B cell (primary cell): ENCODE results near the gene SRSF6. TPM values are rescaled to one million over a fixed set of nuclear protein-coding genes. Genes with fewer than 3 reads are reported as not detected.
"Not testable (repeated sequence)": the region's sequence is repeated elsewhere in the genome, so short reads cannot be mapped to it uniquely, and the experiment has no call there.

Source experiments
- ATAC-seq: fragments of 200-7000 bp; cut with Tn5 transposase; one replicate; pipeline ENCODE4 v1.10.0; 2021; ENCODE audit warnings: low read depth, mild to moderate bottlenecking, moderate number of reproducible peaks, moderate library complexity
- CTCF ChIA-PET: fragments of 350-600 bp; sonication (Branson Sonifier 250); formaldehyde crosslinking; loops from one replicate; lab custom pipeline; 2021; ENCODE audit warnings: antibody characterized with exemption, inconsistent platforms; lab: Charles Lee
- POLR2A ChIA-PET: fragments of 350-600 bp; sonication (Branson Sonifier 250); formaldehyde crosslinking; loops from one replicate; lab custom pipeline; 2021; ENCODE audit warnings: antibody characterized with exemption; lab: Charles Lee
- DNase-seq: peaks from one replicate; pipeline ENCODE4 v3.0.0; 2013
- H2AFZ ChIP-seq: 2 replicates; pipeline ENCODE4 v1.6.1; 2012; ENCODE audit warnings: mild to moderate bottlenecking, low read depth, low read length; ENCODE audit not compliant: insufficient read depth, poor library complexity, severe bottlenecking
- H3K27ac ChIP-seq, 2 donors: 1 replicate in 1 of 2; 2 replicates in 1 of 2; pipeline ENCODE4 v1.5.1; 2012 to 2013; ENCODE audit warnings: low read length in 2 of 2, mild to moderate bottlenecking in 2 of 2, moderate library complexity in 1 of 2
- H3K27me3 ChIP-seq, 4 experiments: fragments of 200-600 bp in 1 of 4; sonication (generic) in 1 of 4; replicated peaks in 1 of 4; 1 replicate in 2 of 4; 2 replicates in 2 of 4; pipeline versions ENCODE4 v1.6.1 to v1.7.0; 2013 to 2016; ENCODE audit warnings: low read length in 3 of 4, mild to moderate bottlenecking in 2 of 4, mixed read lengths in 1 of 4, moderate library complexity in 1 of 4; ENCODE audit not compliant: insufficient read depth in 4 of 4, control insufficient read depth in 3 of 4; ENCODE audit errors: control extremely low read depth in 1 of 4
- H3K36me3 ChIP-seq, 2 experiments: replicated peaks in 1 of 2; 1 replicate in 1 of 2; 2 replicates in 1 of 2; pipeline versions ENCODE4 v1.6.1 to v1.7.1; 2013; ENCODE audit warnings: low read length in 1 of 2; ENCODE audit not compliant: insufficient read depth in 2 of 2, control insufficient read depth in 1 of 2; ENCODE audit errors: control extremely low read depth in 1 of 2, extremely low read depth in 1 of 2
- H3K4me1 ChIP-seq, 2 donors: fragments of 200-600 bp in 1 of 2; sonication (generic) in 1 of 2; 1 replicate in 1 of 2; 2 replicates in 1 of 2; pipeline versions ENCODE4 v1.5.1 to v1.6.1; 2013 to 2017; ENCODE audit warnings: low read length in 2 of 2; ENCODE audit not compliant: control insufficient read depth in 2 of 2, insufficient read depth in 2 of 2
- H3K4me2 ChIP-seq: replicated peaks from 2 replicates; pipeline ENCODE3; 2012; ENCODE audit warnings: mild to moderate bottlenecking, low read depth, low read length; ENCODE audit not compliant: poor library complexity, severe bottlenecking
- H3K4me3 ChIP-seq, 5 experiments: fragments of 200-600 bp in 1 of 5; sonication (generic) in 1 of 5; 1 replicate in 3 of 5; 2 replicates in 2 of 5; pipeline versions ENCODE4 v1.5.1 to v1.7.0; 2011 to 2016; ENCODE audit warnings: low read length in 4 of 5, mild to moderate bottlenecking in 4 of 5, low read depth in 2 of 5, control low read depth in 1 of 5, moderate library complexity in 1 of 5; ENCODE audit not compliant: insufficient read depth in 1 of 5; ENCODE audit errors: control extremely low read depth in 1 of 5, extremely low read depth in 1 of 5
- H3K79me2 ChIP-seq: fragments of 200-600 bp; sonication (generic); one replicate; pipeline ENCODE4 v1.6.0; 2016; ENCODE audit warnings: low read length; ENCODE audit not compliant: control insufficient read depth, insufficient read depth
- H3K9ac ChIP-seq: fragments of 200-600 bp; sonication (generic); 2 replicates; pipeline ENCODE4 v1.6.1; 2017; ENCODE audit warnings: mild to moderate bottlenecking, low read length, moderate library complexity
- H3K9me3 ChIP-seq, 3 donors: one replicate each; pipeline versions ENCODE4 v1.6.1 to v1.7.1; 2013; ENCODE audit warnings: low read length in 2 of 3; ENCODE audit not compliant: control insufficient read depth in 2 of 3, insufficient read depth in 1 of 3; ENCODE audit errors: control extremely low read depth in 1 of 3
- H4K20me1 ChIP-seq: 2 replicates; pipeline ENCODE4 v1.6.0; 2012; ENCODE audit warnings: mild to moderate bottlenecking, low read length; ENCODE audit not compliant: insufficient read depth, control insufficient read depth, poor library complexity, severe bottlenecking
- H3K27ac Mint-ChIP-seq: one replicate; pipeline ENCODE4 v1.8.0; 2021; ENCODE audit warnings: mixed read lengths
- H3K27me3 Mint-ChIP-seq: one replicate; pipeline ENCODE4 v1.8.0; 2021; ENCODE audit warnings: mixed read lengths
- H3K4me1 Mint-ChIP-seq: one replicate; pipeline ENCODE4 v1.8.0; 2021; ENCODE audit warnings: mixed read lengths
- H3K4me3 Mint-ChIP-seq: one replicate; pipeline ENCODE4 v1.8.0; 2021; ENCODE audit warnings: mixed read lengths
- H3K9me3 Mint-ChIP-seq: one replicate; pipeline ENCODE4 v1.8.0; 2022; ENCODE audit warnings: mixed read lengths; ENCODE audit not compliant: insufficient read depth
- CTCF ChIP-seq: fragments of 200-600 bp; IDR thresholded peaks from one replicate; pipeline ENCODE4 v1.8.0; 2022; ENCODE audit warnings: antibody characterized with exemption, mild to moderate bottlenecking
- EZH2 ChIP-seq: IDR thresholded peaks from 2 replicates; pipeline ENCODE4 v1.6.1; 2012; ENCODE audit warnings: borderline replicate concordance, low read depth, mild to moderate bottlenecking, moderate library complexity, low read length; ENCODE audit not compliant: insufficient read depth, poor library complexity, severe bottlenecking
- WGBS: methylation state at CpG from one replicate; pipeline ENCODE4 v1.1.5; 2013; ENCODE audit warnings: missing lambda C conversion rate; ENCODE audit not compliant: insufficient coverage; 5-methylcytosine and 5-hydroxymethylcytosine counted together
- intact Hi-C: fragments of 100-400 bp; cut with micrococcal nuclease; formaldehyde crosslinking; loops from one replicate; pipeline ENCODE4 v1.10.0; 2022
- polyA plus RNA-seq: library from polyadenylated mRNA; depleted of rRNA; stranded (reverse); fragments of >200 nt; gene quantifications from 2 replicates; pipeline ENCODE4 v1.2.3, GENCODE V29; 2012
- total RNA-seq, 2 donors: library from RNA; stranded (reverse); fragments of 120-200 nt in 1 of 2; gene quantifications; 1 replicate in 1 of 2; 2 replicates in 1 of 2; pipeline versions ENCODE4 v1.2.3 to v1.2.4, GENCODE V29; 2013 to 2022

The SRSF6 gene
- total and polyA plus RNA-seq, 2 donors (not counting 1 experiment from before 2014, with no cell fraction given), result 201 to 296 TPM

- Histone ChIP-seq H3K4me3 (no peak overlapping the region), H2AFZ (no peak overlapping the region), H3K79me2 (no peaks in the 10 kb centered on the region), H3K9me3 (peaks cover 0 to 7% (median 0%) of the 10 kb centered on the region in 3 donors), H3K9ac (no peak overlapping the region), H4K20me1 (no peaks in the 10 kb centered on the region), H3K36me3 (no peaks in the 10 kb centered on the region), H3K4me1 (peaks cover 0 to 3% of the 10 kb centered on the region in 2 donors), H3K27me3 (peaks cover 0 to 26% (median 4%) of the 10 kb centered on the region in 4 experiments), H3K4me2 (no peak overlapping the region), H3K27ac (no peak overlapping the region)
- TF ChIP-seq CTCF, result no peak
- TF ChIP-seq EZH2, result no peak
- CTCF ChIA-PET, result interaction anchor here (0.9 kb wide), 1 partner anchor 12 kb away, joined by 3 read pairs; no protein-coding TSS in a partner anchor
- DNase-seq, result no peak
- intact Hi-C loops, result loop anchor here (5.0 kb wide), 1 partner anchor 396 kb away; no protein-coding TSS in a partner anchor
- WGBS, result 55% methylated on average over 5 of the region's 6 CpGs
- H3K4me3 Mint-ChIP-seq, result no peak overlapping the region
- peaks cover 2% of the 10 kb centered on the region for H3K4me1 Mint-ChIP-seq
- H3K9me3 Mint-ChIP-seq, result no peaks in the 10 kb centered on the region
- peaks cover 40% of the 10 kb centered on the region for H3K27me3 Mint-ChIP-seq
- ATAC-seq, result no peak
- H3K27ac Mint-ChIP-seq, result no peak overlapping the region
- POLR2A ChIA-PET, result no interaction called here
Observed at GRCh38 chr20:43446361-43446879, 11.3 kb upstream of the SRSF6 start.

- H3K4me1 Mint-ChIP-seq, H4K20me1 ChIP-seq, H3K36me3 ChIP-seq, POLR2A ChIA-PET, H3K4me3 ChIP-seq, DNase-seq, H3K27ac Mint-ChIP-seq, H3K27ac ChIP-seq, H3K9me3 Mint-ChIP-seq, H3K4me2 ChIP-seq, H3K4me3 Mint-ChIP-seq, H3K4me1 ChIP-seq, H3K79me2 ChIP-seq, H3K9ac ChIP-seq, H3K9me3 ChIP-seq, ATAC-seq: not testable (repeated sequence)
- Histone ChIP-seq H2AFZ (peak overlapping the region; percentile 31), H3K27me3 (peaks cover 0 to 19% (median 4%) of the 10 kb centered on the region in 4 experiments)
- peaks cover 41% of the 10 kb centered on the region for H3K27me3 Mint-ChIP-seq
- CTCF ChIA-PET, result interaction anchor here (0.7 to 2.7 kb wide), 15 partner anchors 8 to 940 kb away, joined by 3 to 26 read pairs (median 4); no protein-coding TSS in a partner anchor
- WGBS, result no CpG with 5 or more reads among the region's 4 CpGs
- intact Hi-C loops, result loop anchor here (2.0 to 5.0 kb wide), 4 partner anchors 58 to 742 kb away; partner anchors contain the start of gene L3MBTL1
Observed at GRCh38 chr20:43448431-43448747, 9.3 kb upstream of the SRSF6 start.
